H1 (cell line): ENCODE data around the gene RTL5. TPM values are rescaled to one million over a fixed set of nuclear protein-coding genes. Genes with fewer than 3 reads are reported as not detected.

Source experiments
- CTCF ChIA-PET: fragments of 300-600 bp; sonication (Branson Sonifier 250); formaldehyde crosslinking; loops from one replicate; lab custom pipeline; 2021; ENCODE audit not compliant: partially characterized antibody; lab: Charles Lee
- POLR2A ChIA-PET: fragments of 300-600 bp; sonication (Branson Sonifier 250); formaldehyde crosslinking; loops from one replicate; lab custom pipeline; 2021; ENCODE audit warnings: inconsistent platforms; ENCODE audit not compliant: partially characterized antibody; lab: Charles Lee
- DNase-seq, 2 experiments: peaks; one replicate each; pipeline versions ENCODE4 v3.0.0 to v3.0.0-alpha.2; 2010 to 2022; ENCODE audit warnings: low spot score in 2 of 2, low read depth in 1 of 2, mixed read lengths in 1 of 2
- FAIRE-seq: peaks from 2 replicates; lab custom pipeline; 2011; peaks lifted over from hg19 to GRCh38; lab: Jason Lieb, UNC
- H2AFZ ChIP-seq: 2 replicates; pipeline ENCODE4 v1.8.1; 2012; ENCODE audit warnings: low read length, inconsistent platforms
- H2AK5ac ChIP-seq: 2 replicates; pipeline ENCODE4 v1.6.1; 2013; ENCODE audit warnings: low read depth, low read length
- H2BK120ac ChIP-seq: replicated peaks from 2 replicates; pipeline ENCODE3; 2013; ENCODE audit warnings: low read depth, low read length, inconsistent platforms
- H2BK12ac ChIP-seq: 2 replicates; pipeline ENCODE4 v1.6.1; 2013; ENCODE audit warnings: low read depth, low read length
- H2BK15ac ChIP-seq: 2 replicates; pipeline ENCODE4 v1.6.1; 2013; ENCODE audit warnings: low read length
- H2BK20ac ChIP-seq: 2 replicates; pipeline ENCODE4 v1.6.1; 2013; ENCODE audit warnings: low read length
- H2BK5ac ChIP-seq: 2 replicates; pipeline ENCODE4 v1.6.1; 2013; ENCODE audit warnings: low read depth, low read length
- H3K14ac ChIP-seq: 2 replicates; pipeline ENCODE4 v1.6.1; 2013; ENCODE audit warnings: inconsistent platforms; ENCODE audit not compliant: insufficient read length
- H3K18ac ChIP-seq: 2 replicates; pipeline ENCODE4 v1.6.1; 2013; ENCODE audit warnings: low read length; ENCODE audit errors: extremely low read depth
- H3K23ac ChIP-seq: 2 replicates; pipeline ENCODE4 v1.6.1; 2013; ENCODE audit warnings: inconsistent platforms; ENCODE audit not compliant: insufficient read length
- H3K23me2 ChIP-seq: 2 replicates; pipeline ENCODE4 v1.6.1; 2013; ENCODE audit warnings: low read depth, low read length
- H3K27ac ChIP-seq: 2 replicates; pipeline ENCODE4 v1.6.1; 2011; ENCODE audit warnings: low read depth, low read length, inconsistent platforms
- H3K27me3 ChIP-seq, 4 experiments: replicated peaks in 1 of 4; 1 replicate in 1 of 4; 2 replicates in 3 of 4; pipeline versions ENCODE4 v1.6.1 to v1.8.1; 2011 to 2013; ENCODE audit warnings: low read length in 3 of 4, mild to moderate bottlenecking in 3 of 4, inconsistent platforms in 2 of 4, mixed read lengths in 2 of 4, moderate library complexity in 1 of 4; ENCODE audit not compliant: control insufficient read depth in 3 of 4, insufficient read depth in 3 of 4; ENCODE audit errors: extremely low read depth in 1 of 4
- H3K36me3 ChIP-seq, 4 experiments: 2 replicates each; pipeline versions ENCODE4 v1.6.1 to v1.8.1; 2011 to 2013; ENCODE audit warnings: mild to moderate bottlenecking in 4 of 4, low read length in 3 of 4, moderate library complexity in 2 of 4, control low read depth in 1 of 4, inconsistent platforms in 1 of 4; ENCODE audit not compliant: insufficient read depth in 4 of 4, control insufficient read depth in 2 of 4
- H3K4ac ChIP-seq: replicated peaks from 2 replicates; pipeline ENCODE3; 2013; ENCODE audit warnings: low read length, low read depth, mixed read lengths, inconsistent platforms; ENCODE audit not compliant: insufficient read length
- H3K4me1 ChIP-seq, 4 experiments: replicated peaks in 1 of 4; 1 replicate in 1 of 4; 2 replicates in 3 of 4; pipeline versions ENCODE4 v1.6.1 to v1.8.1; 2011 to 2013; ENCODE audit warnings: low read length in 3 of 4, inconsistent platforms in 2 of 4, mixed read lengths in 1 of 4; ENCODE audit not compliant: insufficient read depth in 4 of 4, control insufficient read depth in 3 of 4
- H3K4me2 ChIP-seq, 2 experiments: 2 replicates each; pipeline versions ENCODE4 v1.6.1 to v1.8.1; 2011 to 2013; ENCODE audit warnings: low read depth in 2 of 2, low read length in 2 of 2, control low read depth in 1 of 2, inconsistent platforms in 1 of 2, mild to moderate bottlenecking in 1 of 2; ENCODE audit not compliant: insufficient read depth in 1 of 2
- H3K4me3 ChIP-seq, 4 experiments: fragments of 200-600, 300-600 bp in 1 of 4; sonication (generic), shearing (Covaris generic), sonication (Bioruptor Twin) in 1 of 4; 2 replicates each; pipeline versions ENCODE4 v1.5.1 to v1.8.1; 2011 to 2016; ENCODE audit warnings: low read length in 4 of 4, low read depth in 3 of 4, control low read depth in 2 of 4, inconsistent platforms in 2 of 4, mild to moderate bottlenecking in 2 of 4, mixed read lengths in 1 of 4, moderate library complexity in 1 of 4; ENCODE audit not compliant: insufficient read depth in 2 of 4; ENCODE audit errors: extremely low read depth in 1 of 4
- H3K56ac ChIP-seq: replicated peaks from 2 replicates; pipeline ENCODE3; 2013; ENCODE audit warnings: low read depth, mild to moderate bottlenecking, mixed read lengths, low read length, inconsistent platforms; ENCODE audit not compliant: insufficient read length
- H3K79me1 ChIP-seq: 2 replicates; pipeline ENCODE4 v1.6.1; 2013; ENCODE audit warnings: low read depth, low read length, control low read depth
- H3K79me2 ChIP-seq, 2 experiments: 2 replicates each; pipeline versions ENCODE4 v1.6.1 to v1.8.1; 2012 to 2013; ENCODE audit warnings: low read length in 2 of 2, mild to moderate bottlenecking in 2 of 2, inconsistent platforms in 1 of 2; ENCODE audit not compliant: insufficient read depth in 2 of 2, control insufficient read depth in 1 of 2
- H3K9ac ChIP-seq, 4 experiments: replicated peaks in 1 of 4; 1 replicate in 1 of 4; 2 replicates in 3 of 4; pipeline versions ENCODE4 v1.6.1 to v1.8.1; 2011 to 2013; ENCODE audit warnings: low read depth in 3 of 4, low read length in 3 of 4, control low read depth in 2 of 4, mild to moderate bottlenecking in 2 of 4, moderate library complexity in 2 of 4, inconsistent platforms in 1 of 4; ENCODE audit errors: extremely low read depth in 1 of 4
- H3K9me3 ChIP-seq, 2 experiments: 2 replicates each; pipeline versions ENCODE4 v1.6.1 to v1.8.1; 2012 to 2013; ENCODE audit warnings: mild to moderate bottlenecking in 2 of 2, moderate library complexity in 2 of 2, control low read depth in 1 of 2, inconsistent platforms in 1 of 2, low read depth in 1 of 2, low read length in 1 of 2, mixed read lengths in 1 of 2; ENCODE audit not compliant: insufficient read depth in 2 of 2
- H4K20me1 ChIP-seq, 2 experiments: replicated peaks in 1 of 2; 2 replicates each; pipeline versions ENCODE3 to v1.8.1; 2011 to 2013; ENCODE audit warnings: inconsistent platforms in 2 of 2, low read length in 2 of 2, mild to moderate bottlenecking in 1 of 2; ENCODE audit not compliant: insufficient read depth in 2 of 2, control insufficient read depth in 1 of 2
- H4K5ac ChIP-seq: 2 replicates; pipeline ENCODE4 v1.6.1; 2013; ENCODE audit warnings: low read length, low read depth, mixed read lengths, inconsistent platforms; ENCODE audit not compliant: insufficient read length
- H4K8ac ChIP-seq: 2 replicates; pipeline ENCODE4 v1.8.0; 2013; ENCODE audit warnings: mild to moderate bottlenecking, moderate library complexity, low read length, inconsistent platforms; ENCODE audit not compliant: insufficient read depth; ENCODE audit errors: extremely low read depth
- H4K91ac ChIP-seq: replicated peaks from 2 replicates; pipeline ENCODE3; 2013; ENCODE audit warnings: low read length, mixed read lengths, inconsistent platforms; ENCODE audit not compliant: insufficient read length
- ASH2L ChIP-seq: fragments of 200-600, 300-600 bp; sonication (generic); IDR thresholded peaks from one replicate; pipeline ENCODE4 v1.7.1; 2017; ENCODE audit warnings: low read length
- CBX5 ChIP-seq: fragments of 300-800, 300-1000 bp; sonication (generic); IDR thresholded peaks from 2 replicates; pipeline ENCODE4 v1.7.1; 2016; ENCODE audit warnings: antibody characterized with exemption, low read length, low read depth
- CBX8 ChIP-seq: fragments of 300-800, 300-1000 bp; sonication (generic); IDR thresholded peaks from 2 replicates; pipeline ENCODE4 v1.7.1; 2016; ENCODE audit warnings: low read depth, low read length, borderline replicate concordance
- EGR1 ChIP-seq: IDR thresholded peaks from 2 replicates; pipeline ENCODE4 v1.6.1; 2011; ENCODE audit warnings: low read depth, low read length, borderline replicate concordance
- EZH2 ChIP-seq: fragments of 200-600 bp; sonication (generic); IDR thresholded peaks from 2 replicates; pipeline ENCODE4 v1.7.1; 2012; ENCODE audit warnings: low read depth, mild to moderate bottlenecking, moderate library complexity, low read length, inconsistent platforms; ENCODE audit not compliant: severe bottlenecking
- KDM1A ChIP-seq: fragments of 200-600, 300-600 bp; sonication (generic); IDR thresholded peaks from 2 replicates; pipeline ENCODE4 v1.7.1; 2016; ENCODE audit warnings: mild to moderate bottlenecking, low read length, borderline replicate concordance
- KDM4A ChIP-seq: IDR thresholded peaks from one replicate; pipeline ENCODE4 v1.7.1; 2012; ENCODE audit warnings: low read depth, mild to moderate bottlenecking, moderate library complexity, low read length, inconsistent platforms; ENCODE audit not compliant: severe bottlenecking
- SAP30 ChIP-seq: fragments of 300-600 bp; sonication (generic); IDR thresholded peaks from 2 replicates; pipeline ENCODE4 v1.7.1; 2012; ENCODE audit warnings: low read length, moderate library complexity, mild to moderate bottlenecking, inconsistent platforms; ENCODE audit not compliant: insufficient read depth, insufficient replicate concordance
- SP2 ChIP-seq: IDR thresholded peaks from 2 replicates; pipeline ENCODE4 v1.6.1; 2012; ENCODE audit warnings: mild to moderate bottlenecking, low read length, inconsistent platforms
- TAF1 ChIP-seq: IDR thresholded peaks from 2 replicates; pipeline ENCODE4 v1.6.1; 2011; ENCODE audit warnings: mild to moderate bottlenecking, low read depth, low read length
- TBP ChIP-seq: IDR thresholded peaks from 2 replicates; pipeline ENCODE4 v1.6.1; 2011; ENCODE audit warnings: low read depth, low read length, improper control_type of control experiment
- TCF12 ChIP-seq: IDR thresholded peaks from 2 replicates; pipeline ENCODE4 v1.6.1; 2011; ENCODE audit warnings: low read depth, mild to moderate bottlenecking, low read length
- TEAD4 ChIP-seq: IDR thresholded peaks from 2 replicates; pipeline ENCODE4 v1.6.1; 2012; ENCODE audit warnings: low read depth, low read length, inconsistent platforms, mixed read lengths
- WGBS, 2 experiments: shearing (Covaris generic) in 1 of 2; methylation state at CpG; one replicate each; pipeline versions ENCODE4 v1.1.6 to v1.1.7; 2013 to 2015; ENCODE audit warnings: low lambda C conversion rate in 2 of 2, mixed read lengths in 2 of 2, inconsistent platforms in 1 of 2, low coverage in 1 of 2, missing lambda C conversion rate in 1 of 2; ENCODE audit not compliant: insufficient replicate concordance in 2 of 2, insufficient coverage in 1 of 2, insufficient read length in 1 of 2; ENCODE audit errors: extremely low coverage in 1 of 2, missing lambda C conversion rate in 1 of 2; 5-methylcytosine and 5-hydroxymethylcytosine counted together
- polyA plus RNA-seq, 7 experiments: library from polyadenylated mRNA; depleted of rRNA in 3 of 7; stranded (reverse) in 5 of 7; unstranded in 2 of 7; fragments of >200 nt in 5 of 7; fragments of 200-250 nt in 2 of 7; gene quantifications; 1 replicate in 5 of 7; 2 replicates in 1 of 7; 4 replicates in 1 of 7; pipeline versions ENCODE4 v1.2.1 to v1.2.3, GENCODE V29; 2011 to 2013; ENCODE audit warnings: missing spikeins in 2 of 7, mixed read lengths in 2 of 7
- total RNA-seq: library from RNA; stranded (reverse); fragmentation: NEBNext Ultra II Directional; extraction: Animal tissue kit (Norgen Biotek cat#: 25700); gene quantifications from 2 replicates; pipeline ENCODE4 v1.2.1, GENCODE V29; 2021
- TF ChIP-seq, protein P1 (sequence below): IDR thresholded peaks from 2 replicates; pipeline ENCODE4 v1.6.1; 2012; ENCODE audit warnings: inconsistent platforms

Gene RTL5
- total and polyA plus RNA-seq, 2 of the 8 experiments (the other 6 are each of a cell fraction or from before 2014, with no cell fraction given) = 0.57 to 1.9 TPM

DNA sequence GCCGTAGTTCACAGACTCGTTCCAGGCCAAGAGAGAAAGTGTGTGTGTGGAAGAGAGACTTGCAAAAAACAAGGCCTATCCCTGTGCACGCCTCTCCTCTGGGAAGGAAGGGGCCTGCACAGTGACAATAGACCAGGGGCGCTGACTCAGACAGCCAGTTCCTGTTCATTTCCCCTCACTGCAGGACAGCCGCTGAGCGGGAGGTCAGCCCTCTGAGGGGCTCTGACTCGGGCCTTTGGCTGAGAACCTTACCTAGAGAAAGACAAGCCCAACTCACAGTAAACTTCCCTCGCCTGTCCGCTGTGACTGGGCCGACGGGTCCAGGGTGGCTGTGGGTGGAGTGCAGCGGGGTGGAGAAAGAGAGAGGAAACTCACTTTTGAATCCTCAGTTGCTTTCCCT, 52.1 kb downstream of the RTL5 start:
- H3K23me2 ChIP-seq = no peaks in the 10 kb centered on the region
- no peaks in the 10 kb centered on the region for H3K36me3 ChIP-seq
- no peaks in the 10 kb centered on the region for H4K20me1 ChIP-seq
- H3K79me1 ChIP-seq = no peaks in the 10 kb centered on the region
- no peaks in the 10 kb centered on the region for H3K27me3 ChIP-seq
- no peak overlapping the region for H3K4me2 ChIP-seq
- no peak overlapping the region for H3K9ac ChIP-seq
- H3K18ac ChIP-seq = no peak overlapping the region
- ChIA-PET CTCF (no interaction called here), POLR2A (no interaction called here)
- no peak overlapping the region for H2BK15ac ChIP-seq
- H4K5ac ChIP-seq = no peak overlapping the region
- H3K56ac ChIP-seq = no peak overlapping the region
- H2BK12ac ChIP-seq = no peak overlapping the region
- no peak overlapping the region for H3K4me3 ChIP-seq
- no peak overlapping the region for H3K4ac ChIP-seq
- FAIRE-seq (no peak), DNase-seq (no peak)
- H4K8ac ChIP-seq = no peak overlapping the region
- no peak overlapping the region for H2BK5ac ChIP-seq
- no peak overlapping the region for H2AFZ ChIP-seq
- no peak overlapping the region for H2AK5ac ChIP-seq
- no peak overlapping the region for H4K91ac ChIP-seq
- H3K27ac ChIP-seq = no peak overlapping the region
- no peaks in the 10 kb centered on the region for H3K79me2 ChIP-seq
- no peaks in the 10 kb centered on the region for H3K9me3 ChIP-seq
- no peak overlapping the region for H3K23ac ChIP-seq
- no peaks in the 10 kb centered on the region for H3K4me1 ChIP-seq
- H2BK120ac ChIP-seq = no peak overlapping the region
- H3K14ac ChIP-seq = no peak overlapping the region
- no peak overlapping the region for H2BK20ac ChIP-seq
- WGBS, 2 experiments = 84% methylated on average over 10 of the region's 12 CpGs; no CpG with 5 or more reads in 1 of the 2 experiments
- TF ChIP-seq TCF12 (no peak), EZH2 (no peak), ASH2L (no peak), SAP30 (no peak), CBX5 (no peak), EGR1 (no peak), CBX8 (no peak), SP2 (no peak), TBP (no peak), KDM4A (no peak), TAF1 (no peak), KDM1A (no peak), TEAD4 (no peak)
- TF ChIP-seq, protein P1, sequence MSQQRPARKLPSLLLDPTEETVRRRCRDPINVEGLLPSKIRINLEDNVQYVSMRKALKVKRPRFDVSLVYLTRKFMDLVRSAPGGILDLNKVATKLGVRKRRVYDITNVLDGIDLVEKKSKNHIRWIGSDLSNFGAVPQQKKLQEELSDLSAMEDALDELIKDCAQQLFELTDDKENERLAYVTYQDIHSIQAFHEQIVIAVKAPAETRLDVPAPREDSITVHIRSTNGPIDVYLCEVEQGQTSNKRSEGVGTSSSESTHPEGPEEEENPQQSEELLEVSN = no peak
